Heart left ventricle (tissue), 16 donors: ENCODE results near the gene REPS2. TPM values are rescaled to one million over a fixed set of nuclear protein-coding genes. Genes with fewer than 3 reads are reported as not detected.
A peak's percentile ranks its signal among the peaks of the same experiment; 100 is the strongest.

Source experiments
- ATAC-seq, 4 donors: fragments of 200-7000 bp; cut with Tn5 transposase; one replicate each; pipeline ENCODE4 v1.9.1; 2020 to 2022; ENCODE audit warnings: moderate library complexity in 4 of 4, mild to moderate bottlenecking in 3 of 4, moderate number of reproducible peaks in 1 of 4
- DNase-seq, 5 donors: peaks; one replicate each; pipeline ENCODE4 v3.0.0-alpha.2; 2020
- H3K27ac ChIP-seq, 12 donors: fragments of 200-600 bp; sonication (generic) in 4 of 12; one replicate each; pipeline versions ENCODE4 v1.5.0 to v1.8.0; 2016 to 2022; ENCODE audit warnings: mild to moderate bottlenecking in 2 of 12
- H3K27me3 ChIP-seq, 9 donors: fragments of 200-600 bp; sonication (generic) in 2 of 9; one replicate each; pipeline versions ENCODE4 v1.5.1 to v1.8.0; 2016 to 2022; ENCODE audit warnings: mild to moderate bottlenecking in 3 of 9
- H3K36me3 ChIP-seq, 9 donors: fragments of 200-600 bp; sonication (generic) in 2 of 9; one replicate each; pipeline versions ENCODE4 v1.5.0 to v1.8.0; 2018 to 2022; ENCODE audit warnings: mild to moderate bottlenecking in 2 of 9
- H3K4me1 ChIP-seq, 12 donors: fragments of 200-600 bp; sonication (generic) in 4 of 12; one replicate each; pipeline versions ENCODE4 v1.5.0 to v1.8.0; 2016 to 2022; ENCODE audit warnings: mild to moderate bottlenecking in 3 of 12
- H3K4me3 ChIP-seq, 12 donors: fragments of 200-600 bp; sonication (generic) in 4 of 12; one replicate each; pipeline versions ENCODE4 v1.5.0 to v1.8.0; 2017 to 2022; ENCODE audit warnings: mild to moderate bottlenecking in 9 of 12, moderate library complexity in 4 of 12
- H3K9me3 ChIP-seq, 12 donors: fragments of 200-600 bp; sonication (generic) in 4 of 12; one replicate each; pipeline versions ENCODE4 v1.5.0 to v1.8.0; 2016 to 2022; ENCODE audit warnings: mild to moderate bottlenecking in 1 of 12
- POLR2A ChIP-seq, 2 donors: fragments of 450-650 bp; IDR thresholded peaks; one replicate each; pipeline ENCODE4 v1.6.1; 2017; ENCODE audit warnings: antibody characterized with exemption in 2 of 2, mild to moderate bottlenecking in 2 of 2, moderate library complexity in 2 of 2
- WGBS, 4 donors: extraction: QIAGEN DNeasy Blood & Tissue Kit in 2 of 4; methylation state at CpG; one replicate each; pipeline versions ENCODE4 v1.1.5 to v1.1.7; 2013 to 2018; 5-methylcytosine and 5-hydroxymethylcytosine counted together
- intact Hi-C, 10 donors: fragments of 100-400 bp; cut with DNase I; formaldehyde crosslinking; loops; one replicate each; pipeline versions ENCODE4 v1.11.1 to v1.14.2; 2022
- polyA plus RNA-seq, 2 donors: library from polyadenylated mRNA; stranded (reverse); fragments of 200-250 nt; gene quantifications; one replicate each; pipeline ENCODE4 v1.2.3, GENCODE V29; 2013
- total RNA-seq, 9 donors: library from RNA; depleted of rRNA in 2 of 9; stranded (reverse); fragments of >200 nt in 2 of 9; fragmentation: NEBNext Ultra II Directional in 3 of 9; extraction: Animal tissue kit (Norgen Biotek cat#: 25700) in 3 of 9; gene quantifications; one replicate each; pipeline versions ENCODE4 v1.1.0 to v1.2.4, GENCODE V29; 2016 to 2023
- TF ChIP-seq, protein P1 (sequence below), 12 donors: fragments of 200-600 bp; sonication (generic) in 4 of 12; IDR thresholded peaks; one replicate each; pipeline versions ENCODE4 v1.5.0 to v1.8.0; 2018 to 2022; ENCODE audit warnings: antibody characterized with exemption in 12 of 12, mild to moderate bottlenecking in 5 of 12
- donor health status: ischemic (EF 13 %, LVEDD 7.1; RV severe dilation, severe dysfunction).
- donor health status: healthy with polysubstance abuse.
- donor health status: DM: no; HTN: yes; CAD: no.
- donor health status: DM: no; HTN: no; CAD: no.
- donor health status: ischemic (EF 25% LVEDD 6.9; RV normal size, moderate dysfunction).
- donor health status: ischemic (EF 25% LVEDD 5.7; RV mildly dilated, moderate dysfunction).
- donor health status: healthy.
- donor health status: DM: yes; HTN: yes; CAD: no.
- donor health status: ischemic (EF 35%, LVEDD 5.7; RV mildly dilated, moderate dysfunction).
- donor health status: nonischemic (EF 11% LVEDD 7.7; RV severe dilation, severe dysfunction).
- donor health status: DM: yes; HTN: yes; CAD: no.
- donor health status: PGD.
- donor health status: ischemic (EF 29% LVEDD 5.4; RV normal size, mild dysfunction).
- donor health status: nonischemic (EF 23%, LVEDD 6.1; RV moderate dilation, normal function).

The REPS2 gene
- total and polyA plus RNA-seq, 11 donors = 0.89 to 11.9 (median 6.5) TPM

DNA sequence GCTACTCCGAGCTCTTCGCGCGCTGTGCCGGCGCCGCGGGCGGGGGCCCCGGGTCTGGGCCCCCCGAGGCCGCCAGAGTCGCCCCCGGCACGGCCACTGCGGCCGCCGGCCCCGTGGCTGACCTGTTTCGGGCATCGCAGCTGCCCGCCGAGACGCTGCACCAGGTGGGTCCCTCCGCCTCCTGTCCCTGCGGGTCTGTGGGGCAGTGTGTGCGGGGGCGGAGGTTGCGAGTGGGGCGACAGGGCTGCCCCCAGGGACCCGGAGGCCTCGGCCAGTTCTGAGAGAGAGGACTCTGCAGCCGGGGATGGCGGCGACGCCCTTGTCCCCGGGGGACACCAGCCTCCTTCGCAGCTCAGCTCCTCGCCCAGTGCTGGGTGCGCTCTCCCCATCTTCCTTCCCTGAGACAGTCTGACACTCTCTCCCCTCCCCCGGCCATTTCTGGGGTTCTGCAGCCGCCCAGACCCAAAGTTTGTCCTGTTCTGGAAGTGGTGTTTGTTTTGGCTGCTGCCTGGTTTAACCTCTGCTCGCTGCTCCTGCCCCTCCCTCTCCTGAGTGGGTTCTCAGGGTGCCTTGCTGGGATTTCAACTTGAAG lies 609 bp downstream of the REPS2 start:
- WGBS, 4 donors = 0 to 60% (median 14%) methylated on average over 13 to 43 of the region's 43 CpGs
- intact Hi-C loops = loop anchor here in 1 of 10 donors (10.0 kb wide), 1 partner anchor 52 kb away; no protein-coding TSS in a partner anchor
- Histone ChIP-seq H3K27me3 (peaks cover 0 to 10% (median 0%) of the 10 kb centered on the region in 9 donors), H3K4me3 (peak overlapping the region; percentile 42 to 75 (median 60)), H3K36me3 (no peaks in the 10 kb centered on the region), H3K9me3 (peaks cover 0 to 9% (median 0%) of the 10 kb centered on the region in 12 donors), H3K4me1 (peaks cover 0 to 6% (median 0%) of the 10 kb centered on the region in 12 donors), H3K27ac (peak overlapping the region in 1 of 12 donors; percentile 17)
- ATAC-seq (peak in 3 of 4 donors; percentile 14 to 44 (median 17)), DNase-seq (peak in 4 of 5 donors; percentile 4 to 54 (median 23))
- TF ChIP-seq, protein P1, sequence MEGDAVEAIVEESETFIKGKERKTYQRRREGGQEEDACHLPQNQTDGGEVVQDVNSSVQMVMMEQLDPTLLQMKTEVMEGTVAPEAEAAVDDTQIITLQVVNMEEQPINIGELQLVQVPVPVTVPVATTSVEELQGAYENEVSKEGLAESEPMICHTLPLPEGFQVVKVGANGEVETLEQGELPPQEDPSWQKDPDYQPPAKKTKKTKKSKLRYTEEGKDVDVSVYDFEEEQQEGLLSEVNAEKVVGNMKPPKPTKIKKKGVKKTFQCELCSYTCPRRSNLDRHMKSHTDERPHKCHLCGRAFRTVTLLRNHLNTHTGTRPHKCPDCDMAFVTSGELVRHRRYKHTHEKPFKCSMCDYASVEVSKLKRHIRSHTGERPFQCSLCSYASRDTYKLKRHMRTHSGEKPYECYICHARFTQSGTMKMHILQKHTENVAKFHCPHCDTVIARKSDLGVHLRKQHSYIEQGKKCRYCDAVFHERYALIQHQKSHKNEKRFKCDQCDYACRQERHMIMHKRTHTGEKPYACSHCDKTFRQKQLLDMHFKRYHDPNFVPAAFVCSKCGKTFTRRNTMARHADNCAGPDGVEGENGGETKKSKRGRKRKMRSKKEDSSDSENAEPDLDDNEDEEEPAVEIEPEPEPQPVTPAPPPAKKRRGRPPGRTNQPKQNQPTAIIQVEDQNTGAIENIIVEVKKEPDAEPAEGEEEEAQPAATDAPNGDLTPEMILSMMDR (IDR thresholded peaks at IDR 0.05) = no peak
- no peak for TF ChIP-seq POLR2A (IDR thresholded peaks at IDR 0.05)

DNA sequence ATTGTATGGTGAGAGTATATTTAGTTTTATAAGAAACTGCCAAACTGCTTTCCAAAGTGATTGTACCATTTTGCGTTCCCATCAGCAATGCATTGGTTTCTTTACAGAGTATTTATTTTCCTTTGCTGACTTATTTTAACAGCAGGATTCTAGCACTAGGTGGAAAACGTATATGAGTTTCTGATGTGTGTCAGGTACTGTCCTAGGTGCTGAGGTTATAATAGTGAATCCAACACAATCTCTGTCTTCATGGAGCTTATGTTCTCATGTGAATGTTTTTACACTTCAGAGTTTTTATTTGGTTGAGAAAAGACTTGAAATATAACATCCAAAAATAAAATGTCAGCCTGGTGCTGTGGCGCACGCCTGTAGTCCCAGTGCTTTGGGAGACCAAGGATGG lies 4.0 kb downstream of the REPS2 start:
- Histone ChIP-seq H3K27me3 (peaks cover 0 to 12% (median 0%) of the 10 kb centered on the region in 9 donors), H3K4me3 (no peak overlapping the region), H3K27ac (no peak overlapping the region), H3K9me3 (no peaks in the 10 kb centered on the region), H3K36me3 (no peaks in the 10 kb centered on the region), H3K4me1 (peaks cover 0 to 6% (median 0%) of the 10 kb centered on the region in 12 donors)
- intact Hi-C loops = loop anchor here in 1 of 10 donors (10.0 kb wide), 1 partner anchor 74 kb away; no protein-coding TSS in a partner anchor
- TF ChIP-seq, protein P1 (IDR thresholded peaks at IDR 0.05) = no peak
- no peak for TF ChIP-seq POLR2A (IDR thresholded peaks at IDR 0.05)
- DNase-seq (no peak), ATAC-seq (no peak)
- 72 to 91% (median 83%) methylated on average over 4 of the region's 4 CpGs for WGBS, 4 donors

DNA sequence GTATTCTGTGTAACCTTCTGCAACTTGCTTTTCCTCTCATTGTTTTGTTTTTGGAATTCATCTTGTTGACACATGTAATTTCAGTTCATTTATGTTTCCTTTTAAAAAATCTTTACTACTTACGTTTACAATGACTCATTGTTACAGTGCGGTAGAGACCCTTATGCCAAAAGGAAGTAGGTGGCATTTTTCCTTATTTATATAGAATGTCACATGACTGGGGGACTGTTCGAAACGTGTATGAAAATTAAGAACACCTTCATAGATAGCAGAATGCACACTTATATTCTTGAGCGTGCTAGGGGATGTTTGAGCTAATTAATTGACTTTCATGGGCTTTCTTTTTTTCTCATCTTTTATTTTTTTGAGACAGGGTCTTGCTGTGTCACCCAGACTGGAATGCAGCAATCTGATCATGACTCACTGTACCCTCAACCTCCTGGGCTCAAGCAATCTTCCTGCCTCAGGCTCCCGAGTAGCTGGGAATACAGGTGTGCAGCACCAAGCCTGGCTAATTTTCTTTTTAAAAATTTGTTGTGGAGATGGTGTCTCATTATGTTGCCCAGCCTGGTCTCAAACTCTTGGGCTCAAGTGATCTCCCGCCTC lies 7.3 kb downstream of the REPS2 start:
- TF ChIP-seq, protein P1 (IDR thresholded peaks at IDR 0.05) = no peak
- TF ChIP-seq POLR2A (IDR thresholded peaks at IDR 0.05) = no peak
- Histone ChIP-seq H3K36me3 (no peaks in the 10 kb centered on the region), H3K4me3 (no peak overlapping the region), H3K27ac (no peak overlapping the region), H3K4me1 (peaks cover 0 to 14% (median 0%) of the 10 kb centered on the region in 12 donors), H3K9me3 (no peaks in the 10 kb centered on the region), H3K27me3 (peaks cover 0 to 31% (median 0%) of the 10 kb centered on the region in 9 donors)
- DNase-seq (no peak), ATAC-seq (no peak)
- intact Hi-C loops = loop anchor here in 1 of 10 donors (10.0 kb wide), 1 partner anchor 71 kb away; no protein-coding TSS in a partner anchor
- WGBS, 4 donors = 63 to 77% (median 65%) methylated on average over 7 of the region's 7 CpGs

DNA sequence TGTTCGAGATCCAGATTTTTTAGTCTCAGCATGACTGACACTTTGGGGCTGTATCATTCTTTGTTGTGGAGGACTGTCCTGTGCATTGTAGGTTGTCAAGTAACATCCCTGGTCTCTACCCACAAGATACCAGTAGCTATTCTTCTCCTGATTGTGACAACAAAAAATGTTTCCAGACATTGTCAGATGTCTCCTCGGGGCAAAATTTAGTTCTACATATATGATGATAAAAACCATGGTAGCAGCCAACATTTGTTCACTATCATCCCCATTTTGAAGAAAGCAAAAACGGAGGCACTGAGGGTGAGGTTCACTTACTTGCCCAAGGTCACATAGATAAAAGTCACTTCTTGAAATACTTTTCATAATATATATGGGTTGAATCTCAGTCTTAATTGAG lies 11.3 kb downstream of the REPS2 start:
- Histone ChIP-seq H3K4me1 (peaks cover 0 to 14% (median 0%) of the 10 kb centered on the region in 12 donors), H3K9me3 (no peaks in the 10 kb centered on the region), H3K4me3 (no peak overlapping the region), H3K27me3 (peaks cover 0 to 42% (median 0%) of the 10 kb centered on the region in 9 donors), H3K27ac (no peak overlapping the region), H3K36me3 (no peaks in the 10 kb centered on the region)
- no peak for ATAC-seq
- DNase-seq = no peak
- 76 to 85% (median 79%) methylated on average over 3 of the region's 3 CpGs for WGBS, 4 donors
- no peak for TF ChIP-seq POLR2A (IDR thresholded peaks at IDR 0.05)
- TF ChIP-seq, protein P1 (IDR thresholded peaks at IDR 0.05) = no peak
- intact Hi-C loops = loop anchor here in 1 of 10 donors (10.0 kb wide), 1 partner anchor 67 kb away; no protein-coding TSS in a partner anchor
